HL-60 (cell line): ENCODE results near the gene TMEFF2.

Source experiments
- CTCF ChIP-seq: IDR thresholded peaks from one replicate; pipeline ENCODE4 v1.5.1; 2011; ENCODE audit warnings: low read length, control low read depth, inconsistent platforms; ENCODE audit not compliant: insufficient read depth
- POLR2AphosphoS5 ChIP-seq: IDR thresholded peaks from 2 replicates; pipeline ENCODE4 v1.6.1; 2012; ENCODE audit warnings: low read depth
- TF ChIP-seq, protein P1 (sequence below): IDR thresholded peaks from 2 replicates; pipeline ENCODE4 v1.6.1; 2012; ENCODE audit warnings: low read depth; ENCODE audit not compliant: insufficient replicate concordance

DNA sequence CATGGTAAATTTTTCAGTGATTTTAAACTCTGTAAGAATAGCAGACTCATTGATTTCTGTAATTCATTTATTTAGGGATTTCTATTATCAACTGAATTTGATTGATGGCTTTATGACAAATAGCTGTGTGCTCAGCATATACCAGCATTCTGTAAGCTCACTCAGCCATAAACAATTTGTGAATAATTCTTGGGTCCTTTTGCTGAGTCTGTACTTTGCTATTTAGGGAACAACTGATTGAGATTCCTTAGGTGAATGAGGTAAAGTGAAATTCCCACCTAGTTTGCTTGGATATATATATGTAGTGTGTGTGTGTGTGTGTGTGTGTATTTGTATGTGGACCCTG is 271.1 kb downstream of the TMEFF2 start:
- TF ChIP-seq, protein P1, sequence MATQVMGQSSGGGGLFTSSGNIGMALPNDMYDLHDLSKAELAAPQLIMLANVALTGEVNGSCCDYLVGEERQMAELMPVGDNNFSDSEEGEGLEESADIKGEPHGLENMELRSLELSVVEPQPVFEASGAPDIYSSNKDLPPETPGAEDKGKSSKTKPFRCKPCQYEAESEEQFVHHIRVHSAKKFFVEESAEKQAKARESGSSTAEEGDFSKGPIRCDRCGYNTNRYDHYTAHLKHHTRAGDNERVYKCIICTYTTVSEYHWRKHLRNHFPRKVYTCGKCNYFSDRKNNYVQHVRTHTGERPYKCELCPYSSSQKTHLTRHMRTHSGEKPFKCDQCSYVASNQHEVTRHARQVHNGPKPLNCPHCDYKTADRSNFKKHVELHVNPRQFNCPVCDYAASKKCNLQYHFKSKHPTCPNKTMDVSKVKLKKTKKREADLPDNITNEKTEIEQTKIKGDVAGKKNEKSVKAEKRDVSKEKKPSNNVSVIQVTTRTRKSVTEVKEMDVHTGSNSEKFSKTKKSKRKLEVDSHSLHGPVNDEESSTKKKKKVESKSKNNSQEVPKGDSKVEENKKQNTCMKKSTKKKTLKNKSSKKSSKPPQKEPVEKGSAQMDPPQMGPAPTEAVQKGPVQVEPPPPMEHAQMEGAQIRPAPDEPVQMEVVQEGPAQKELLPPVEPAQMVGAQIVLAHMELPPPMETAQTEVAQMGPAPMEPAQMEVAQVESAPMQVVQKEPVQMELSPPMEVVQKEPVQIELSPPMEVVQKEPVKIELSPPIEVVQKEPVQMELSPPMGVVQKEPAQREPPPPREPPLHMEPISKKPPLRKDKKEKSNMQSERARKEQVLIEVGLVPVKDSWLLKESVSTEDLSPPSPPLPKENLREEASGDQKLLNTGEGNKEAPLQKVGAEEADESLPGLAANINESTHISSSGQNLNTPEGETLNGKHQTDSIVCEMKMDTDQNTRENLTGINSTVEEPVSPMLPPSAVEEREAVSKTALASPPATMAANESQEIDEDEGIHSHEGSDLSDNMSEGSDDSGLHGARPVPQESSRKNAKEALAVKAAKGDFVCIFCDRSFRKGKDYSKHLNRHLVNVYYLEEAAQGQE: no peak
- TF ChIP-seq POLR2AphosphoS5 (no peak), CTCF (no peak)
